Activated effector memory CD4-positive, alpha-beta T cell treated with Interleukin-2 at 50 U/mL for 16 hours (primary cell): ENCODE measurements around the gene FJX1.
A peak's percentile ranks its signal among the peaks of the same experiment; 100 is the strongest.
"Not testable (repeated sequence)": the region's sequence is repeated elsewhere in the genome, so short reads cannot be mapped to it uniquely, and the experiment has no call there.

Experiments
- DNase-seq: peaks from one replicate; pipeline ENCODE4 v3.0.0-alpha.2; 2020

FJX1 gene

GRCh38 chr11:35635933-35636332 is 17.7 kb downstream of the FJX1 start:
- no peak for DNase-seq

- DNase-seq = no peak
Measured at GRCh38 chr11:35639591-35640179, 21.4 kb downstream of the FJX1 start.

GRCh38 chr11:35641171-35641897 is 23.1 kb downstream of the FJX1 start:
- no peak for DNase-seq

GRCh38 chr11:35641964-35642363 is 23.7 kb downstream of the FJX1 start:
- DNase-seq = no peak

- DNase-seq = no peak
Measured at GRCh38 chr11:35647421-35648093, 29.3 kb downstream of the FJX1 start.

GRCh38 chr11:35650006-35650405 is 31.7 kb downstream of the FJX1 start:
- DNase-seq = no peak

- no peak for DNase-seq
Measured at GRCh38 chr11:35650467-35650866, 32.2 kb downstream of the FJX1 start.

- DNase-seq = no peak
Measured at GRCh38 chr11:35651263-35651662, 33.0 kb downstream of the FJX1 start.

GRCh38 chr11:35652786-35653185 is 34.5 kb downstream of the FJX1 start:
- DNase-seq = not testable (repeated sequence)

- DNase-seq = no peak
Measured at GRCh38 chr11:35654711-35655110, 36.5 kb downstream of the FJX1 start.

- no peak for DNase-seq
Measured at GRCh38 chr11:35655254-35655653, 37.0 kb downstream of the FJX1 start.

- DNase-seq = no peak
Measured at GRCh38 chr11:35655856-35656255, 37.6 kb downstream of the FJX1 start.

GRCh38 chr11:35658020-35658948 is 40.0 kb downstream of the FJX1 start:
- DNase-seq = no peak

- DNase-seq = no peak
Measured at GRCh38 chr11:35661534-35661933, 43.3 kb downstream of the FJX1 start.

- peak; percentile 3 for DNase-seq
Measured at GRCh38 chr11:35662061-35662648, 43.9 kb downstream of the FJX1 start.

GRCh38 chr11:35662649-35663407 is 44.6 kb downstream of the FJX1 start, which contains the start of gene TRIM44:
TRIM44 (plus strand) TSS chr11:35662775; CDS start chr11:35663112, 337 bp downstream.
- peak; percentile 70 for DNase-seq

- DNase-seq = no peak
Measured at GRCh38 chr11:35663408-35663702, 45.1 kb downstream of the FJX1 start.

GRCh38 chr11:35664977-35665441 is 46.7 kb downstream of the FJX1 start:
- DNase-seq = no peak

GRCh38 chr11:35667257-35667656 is 49.0 kb downstream of the FJX1 start:
- DNase-seq = no peak

GRCh38 chr11:35668350-35668749 is 50.1 kb downstream of the FJX1 start:
- not testable (repeated sequence) for DNase-seq
